Measurements from ENCODE around the gene RASGEF1B.
"Not testable (repeated sequence)": the region's sequence is repeated elsewhere in the genome, so short reads cannot be mapped to it uniquely, and the experiment has no call there.

Gene RASGEF1B

DNA sequence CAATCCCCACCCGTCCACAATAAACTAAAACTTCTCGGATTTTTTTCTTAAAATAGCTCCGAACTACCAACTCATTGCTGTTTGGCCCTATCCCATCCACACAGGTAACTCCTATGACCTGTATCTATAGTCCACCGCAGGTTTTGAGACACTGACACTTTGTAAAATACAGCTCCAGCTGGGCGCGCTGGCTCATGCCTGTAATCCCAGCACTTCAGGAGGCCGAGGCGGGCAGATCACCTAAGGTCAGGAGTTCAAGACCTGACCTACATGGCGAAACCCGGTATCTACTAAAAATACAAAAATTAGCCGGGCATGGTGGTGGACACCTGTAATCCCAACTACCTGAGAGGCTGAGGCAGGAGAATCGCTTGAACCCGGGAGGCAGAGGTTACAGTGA is 65.2 kb downstream of the RASGEF1B start:
- not testable (repeated sequence) for H3K9me3 ChIP-seq (ENCODE audit: control insufficient read depth, low read length); H3K4me3 ChIP-seq (ENCODE audit: insufficient read depth in 1 of 2, low read depth in 1 of 2, low read length in 2 of 2); H3K14ac ChIP-seq (ENCODE audit: low read length in 2 of 2); H4K8ac ChIP-seq (ENCODE audit: low read length); H3K27ac ChIP-seq (ENCODE audit: low read length, poor library complexity, severe bottlenecking); H3K79me1 ChIP-seq (replicated peaks; ENCODE audit: low read length, poor library complexity, severe bottlenecking); H2BK15ac ChIP-seq (ENCODE audit: low read depth, poor library complexity, severe bottlenecking); H4K91ac ChIP-seq (ENCODE audit: low read length); H3K23ac ChIP-seq (ENCODE audit: low read length in 2 of 2); H3K18ac ChIP-seq (ENCODE audit: low read depth in 1 of 2, low read length in 2 of 2); H2BK120ac ChIP-seq (ENCODE audit: low read depth, low read length); DNase-seq; H3K36me3 ChIP-seq (ENCODE audit: control insufficient read depth in 1 of 2, insufficient read depth in 2 of 2, low read depth in 1 of 2, low read length in 2 of 2); H2AFZ ChIP-seq (ENCODE audit: low read depth, low read length); H3K4ac ChIP-seq (ENCODE audit: low read depth in 1 of 2, low read length in 2 of 2); H2BK12ac ChIP-seq (ENCODE audit: low read length in 2 of 2); H3K4me2 ChIP-seq (ENCODE audit: low read length, poor library complexity, severe bottlenecking); H2AK5ac ChIP-seq (ENCODE audit: low read length, severe bottlenecking); H3K4me1 ChIP-seq (ENCODE audit: control insufficient read depth, insufficient read depth, low read depth, low read length); H2BK5ac ChIP-seq (ENCODE audit: low read depth, low read length, poor library complexity, severe bottlenecking)
- peak overlapping the region; percentile 63 for H3K9ac ChIP-seq (ENCODE audit: low read length)
- peaks cover 0 to 12% of the 10 kb centered on the region in 2 experiments for H3K27me3 ChIP-seq (ENCODE audit: control insufficient read depth in 1 of 2, insufficient read depth in 1 of 2, low read length in 2 of 2)
- WGBS: 81% methylated on average over 11 of the region's 13 CpGs

DNA sequence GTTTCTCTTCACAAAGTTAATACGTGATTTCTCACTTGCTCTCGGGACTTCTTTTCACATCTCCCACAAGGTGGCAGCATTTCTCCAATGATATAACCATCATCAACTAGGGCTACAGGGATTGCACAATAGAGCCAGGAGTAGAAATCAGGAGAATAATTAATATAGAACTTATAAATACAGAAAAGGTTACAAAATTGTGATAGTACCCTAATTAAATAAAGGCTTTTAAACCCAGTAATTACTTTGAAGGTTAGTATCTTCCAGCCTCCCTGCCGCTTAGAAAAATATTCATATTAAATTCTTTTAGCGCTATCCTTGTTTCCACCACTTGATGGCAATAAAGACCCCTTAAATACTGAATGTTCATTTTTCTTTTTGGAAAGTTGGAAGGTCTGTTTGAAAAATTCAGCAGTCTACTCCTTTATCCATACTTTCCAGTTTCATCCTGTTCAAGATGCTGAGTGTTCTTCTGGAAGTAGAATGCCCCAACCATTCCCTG is 65.8 kb downstream of the RASGEF1B start:
- H3K27ac ChIP-seq (ENCODE audit: low read length, poor library complexity, severe bottlenecking): no peak overlapping the region
- H3K27me3 ChIP-seq (ENCODE audit: control insufficient read depth in 1 of 2, insufficient read depth in 1 of 2, low read length in 2 of 2): peaks cover 0 to 13% of the 10 kb centered on the region in 2 experiments
- no peak overlapping the region for H2BK12ac ChIP-seq (ENCODE audit: low read length in 2 of 2)
- 8% methylated on average over 2 of the region's 4 CpGs for WGBS
- H3K4me2 ChIP-seq (ENCODE audit: low read length, poor library complexity, severe bottlenecking): no peak overlapping the region
- H3K14ac ChIP-seq (ENCODE audit: low read length in 2 of 2): no peak overlapping the region
- H3K4me1 ChIP-seq (ENCODE audit: control insufficient read depth, insufficient read depth, low read depth, low read length): no peaks in the 10 kb centered on the region
- no peak overlapping the region for H2AFZ ChIP-seq (ENCODE audit: low read depth, low read length)
- no peak overlapping the region for H2BK5ac ChIP-seq (ENCODE audit: low read depth, low read length, poor library complexity, severe bottlenecking)
- no peak overlapping the region for H4K91ac ChIP-seq (ENCODE audit: low read length)
- no peak overlapping the region for H3K4ac ChIP-seq (ENCODE audit: low read depth in 1 of 2, low read length in 2 of 2)
- H3K9me3 ChIP-seq (ENCODE audit: control insufficient read depth, low read length): no peaks in the 10 kb centered on the region
- H2BK15ac ChIP-seq (ENCODE audit: low read depth, poor library complexity, severe bottlenecking): no peak overlapping the region
- DNase-seq: peak; percentile 84
- no peaks in the 10 kb centered on the region for H3K79me1 ChIP-seq (replicated peaks; ENCODE audit: low read length, poor library complexity, severe bottlenecking)
- H3K4me3 ChIP-seq (ENCODE audit: insufficient read depth in 1 of 2, low read depth in 1 of 2, low read length in 2 of 2): no peak overlapping the region
- H3K9ac ChIP-seq (ENCODE audit: low read length): peak overlapping the region; percentile 63
- no peak overlapping the region for H2AK5ac ChIP-seq (ENCODE audit: low read length, severe bottlenecking)
- H3K36me3 ChIP-seq (ENCODE audit: control insufficient read depth in 1 of 2, insufficient read depth in 2 of 2, low read depth in 1 of 2, low read length in 2 of 2): no peaks in the 10 kb centered on the region
- H4K8ac ChIP-seq (ENCODE audit: low read length): no peak overlapping the region
- H3K23ac ChIP-seq (ENCODE audit: low read length in 2 of 2): no peak overlapping the region
- H3K18ac ChIP-seq (ENCODE audit: low read depth in 1 of 2, low read length in 2 of 2): no peak overlapping the region
- no peak overlapping the region for H2BK120ac ChIP-seq (ENCODE audit: low read depth, low read length)

GRCh38 chr4:81404741-81405140 is 67.0 kb downstream of the RASGEF1B start:
- no peak overlapping the region for H3K9ac ChIP-seq (ENCODE audit: low read length)
- H3K36me3 ChIP-seq (ENCODE audit: control insufficient read depth in 1 of 2, insufficient read depth in 2 of 2, low read depth in 1 of 2, low read length in 2 of 2): no peaks in the 10 kb centered on the region
- H2AFZ ChIP-seq (ENCODE audit: low read depth, low read length): no peak overlapping the region
- H4K91ac ChIP-seq (ENCODE audit: low read length): no peak overlapping the region
- H3K4me3 ChIP-seq (ENCODE audit: insufficient read depth in 1 of 2, low read depth in 1 of 2, low read length in 2 of 2): no peak overlapping the region
- no peak overlapping the region for H3K27ac ChIP-seq (ENCODE audit: low read length, poor library complexity, severe bottlenecking)
- no peak overlapping the region for H3K14ac ChIP-seq (ENCODE audit: low read length in 2 of 2)
- no peak overlapping the region for H2BK12ac ChIP-seq (ENCODE audit: low read length in 2 of 2)
- H2BK5ac ChIP-seq (ENCODE audit: low read depth, low read length, poor library complexity, severe bottlenecking): no peak overlapping the region
- no peaks in the 10 kb centered on the region for H3K79me1 ChIP-seq (replicated peaks; ENCODE audit: low read length, poor library complexity, severe bottlenecking)
- no peak for DNase-seq
- H2AK5ac ChIP-seq (ENCODE audit: low read length, severe bottlenecking): no peak overlapping the region
- H3K4me1 ChIP-seq (ENCODE audit: control insufficient read depth, insufficient read depth, low read depth, low read length): no peaks in the 10 kb centered on the region
- H3K4me2 ChIP-seq (ENCODE audit: low read length, poor library complexity, severe bottlenecking): no peak overlapping the region
- no peak overlapping the region for H2BK120ac ChIP-seq (ENCODE audit: low read depth, low read length)
- peaks cover 0 to 20% of the 10 kb centered on the region in 2 experiments for H3K27me3 ChIP-seq (ENCODE audit: control insufficient read depth in 1 of 2, insufficient read depth in 1 of 2, low read length in 2 of 2)
- H3K9me3 ChIP-seq (ENCODE audit: control insufficient read depth, low read length): no peaks in the 10 kb centered on the region
- H3K4ac ChIP-seq (ENCODE audit: low read depth in 1 of 2, low read length in 2 of 2): no peak overlapping the region
- no peak overlapping the region for H3K18ac ChIP-seq (ENCODE audit: low read depth in 1 of 2, low read length in 2 of 2)
- WGBS: 85% methylated on average over 5 of the region's 6 CpGs
- H2BK15ac ChIP-seq (ENCODE audit: low read depth, poor library complexity, severe bottlenecking): no peak overlapping the region
- no peak overlapping the region for H4K8ac ChIP-seq (ENCODE audit: low read length)
- H3K23ac ChIP-seq (ENCODE audit: low read length in 2 of 2): no peak overlapping the region

GRCh38 chr4:81404294-81404693 is 67.4 kb downstream of the RASGEF1B start:
- no peak overlapping the region for H2BK120ac ChIP-seq (ENCODE audit: low read depth, low read length)
- H3K23ac ChIP-seq (ENCODE audit: low read length in 2 of 2): no peak overlapping the region
- no peak overlapping the region for H3K4me3 ChIP-seq (ENCODE audit: insufficient read depth in 1 of 2, low read depth in 1 of 2, low read length in 2 of 2)
- no peak overlapping the region for H3K14ac ChIP-seq (ENCODE audit: low read length in 2 of 2)
- H4K91ac ChIP-seq (ENCODE audit: low read length): no peak overlapping the region
- no peak overlapping the region for H2BK5ac ChIP-seq (ENCODE audit: low read depth, low read length, poor library complexity, severe bottlenecking)
- H3K4me2 ChIP-seq (ENCODE audit: low read length, poor library complexity, severe bottlenecking): no peak overlapping the region
- H2AFZ ChIP-seq (ENCODE audit: low read depth, low read length): no peak overlapping the region
- H3K4me1 ChIP-seq (ENCODE audit: control insufficient read depth, insufficient read depth, low read depth, low read length): no peaks in the 10 kb centered on the region
- no peak overlapping the region for H2BK12ac ChIP-seq (ENCODE audit: low read length in 2 of 2)
- no peak overlapping the region for H3K9ac ChIP-seq (ENCODE audit: low read length)
- no peak overlapping the region for H4K8ac ChIP-seq (ENCODE audit: low read length)
- WGBS: 83% methylated on average over 1 of the region's 2 CpGs
- H2AK5ac ChIP-seq (ENCODE audit: low read length, severe bottlenecking): no peak overlapping the region
- no peaks in the 10 kb centered on the region for H3K9me3 ChIP-seq (ENCODE audit: control insufficient read depth, low read length)
- no peaks in the 10 kb centered on the region for H3K36me3 ChIP-seq (ENCODE audit: control insufficient read depth in 1 of 2, insufficient read depth in 2 of 2, low read depth in 1 of 2, low read length in 2 of 2)
- DNase-seq: no peak
- H3K18ac ChIP-seq (ENCODE audit: low read depth in 1 of 2, low read length in 2 of 2): no peak overlapping the region
- no peak overlapping the region for H3K4ac ChIP-seq (ENCODE audit: low read depth in 1 of 2, low read length in 2 of 2)
- peaks cover 0 to 23% of the 10 kb centered on the region in 2 experiments for H3K27me3 ChIP-seq (ENCODE audit: control insufficient read depth in 1 of 2, insufficient read depth in 1 of 2, low read length in 2 of 2)
- no peak overlapping the region for H3K27ac ChIP-seq (ENCODE audit: low read length, poor library complexity, severe bottlenecking)
- no peak overlapping the region for H2BK15ac ChIP-seq (ENCODE audit: low read depth, poor library complexity, severe bottlenecking)
- no peaks in the 10 kb centered on the region for H3K79me1 ChIP-seq (replicated peaks; ENCODE audit: low read length, poor library complexity, severe bottlenecking)
